Esophagus (tissue), 2 donors: Measurements from ENCODE around the gene GTPBP10. TPM values are rescaled to one million over a fixed set of nuclear protein-coding genes. Genes with fewer than 3 reads are reported as not detected.

ENCODE experiments used
- H3K27ac ChIP-seq, 2 donors: one replicate each; pipeline ENCODE4 v1.5.1; 2013; ENCODE audit warnings: low read depth in 2 of 2, mild to moderate bottlenecking in 2 of 2, inconsistent platforms in 1 of 2, low read length in 1 of 2, moderate library complexity in 1 of 2
- H3K27me3 ChIP-seq, 2 donors: one replicate each; pipeline ENCODE4 v1.6.1; 2013; ENCODE audit warnings: low read length in 2 of 2, control low read depth in 1 of 2, mild to moderate bottlenecking in 1 of 2; ENCODE audit not compliant: insufficient read depth in 2 of 2, control insufficient read depth in 1 of 2
- H3K36me3 ChIP-seq, 2 donors: one replicate each; pipeline ENCODE4 v1.6.1; 2013; ENCODE audit warnings: low read length in 1 of 2; ENCODE audit not compliant: control insufficient read depth in 2 of 2, insufficient read depth in 2 of 2
- H3K4me1 ChIP-seq, 2 donors: one replicate each; pipeline ENCODE4 v1.6.1; 2013; ENCODE audit warnings: low read length in 1 of 2; ENCODE audit not compliant: control insufficient read depth in 2 of 2, insufficient read depth in 2 of 2
- H3K4me3 ChIP-seq, 2 donors: one replicate each; pipeline ENCODE4 v1.5.1; 2013; ENCODE audit warnings: low read length in 2 of 2, mild to moderate bottlenecking in 2 of 2, low read depth in 1 of 2, moderate library complexity in 1 of 2
- H3K9me3 ChIP-seq, 2 donors: one replicate each; pipeline ENCODE4 v1.6.1; 2013; ENCODE audit warnings: mild to moderate bottlenecking in 2 of 2, low read depth in 1 of 2, low read length in 1 of 2, moderate library complexity in 1 of 2; ENCODE audit not compliant: control insufficient read depth in 2 of 2, insufficient read depth in 1 of 2
- WGBS, 2 donors: extraction: QIAGEN DNeasy Blood & Tissue Kit; methylation state at CpG; one replicate each; pipeline ENCODE4 v1.1.7; 2013; 5-methylcytosine and 5-hydroxymethylcytosine counted together
- polyA plus RNA-seq, 2 donors: library from polyadenylated mRNA; stranded (reverse); fragments of 200-250 nt; gene quantifications; one replicate each; pipeline ENCODE4 v1.2.3, GENCODE V29; 2013
- donor health status: healthy with polysubstance abuse.
- donor health status: Bipolar disorder and iron deficiency.

GTPBP10 gene, protein sequence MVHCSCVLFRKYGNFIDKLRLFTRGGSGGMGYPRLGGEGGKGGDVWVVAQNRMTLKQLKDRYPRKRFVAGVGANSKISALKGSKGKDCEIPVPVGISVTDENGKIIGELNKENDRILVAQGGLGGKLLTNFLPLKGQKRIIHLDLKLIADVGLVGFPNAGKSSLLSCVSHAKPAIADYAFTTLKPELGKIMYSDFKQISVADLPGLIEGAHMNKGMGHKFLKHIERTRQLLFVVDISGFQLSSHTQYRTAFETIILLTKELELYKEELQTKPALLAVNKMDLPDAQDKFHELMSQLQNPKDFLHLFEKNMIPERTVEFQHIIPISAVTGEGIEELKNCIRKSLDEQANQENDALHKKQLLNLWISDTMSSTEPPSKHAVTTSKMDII
- 10 to 100 TPM in 1 of 2 donors, 1 to 10 TPM in 1; 9.4 to 10.2 TPM for polyA plus RNA-seq

- Histone ChIP-seq H3K27ac (peak within 1 kb of the TSS; percentile 84 to 96), H3K9me3 (no peaks in the 10 kb centered on the region), H3K4me3 (peak within 1 kb of the TSS; percentile 79 to 93), H3K27me3 (no peaks in the 10 kb centered on the region), H3K4me1 (peaks cover 0 to 3% of the 10 kb centered on the region in 2 donors), H3K36me3 (no peaks in the 10 kb centered on the region)
- WGBS, 2 donors = 0% methylated on average over 37 of the region's 37 CpGs
Measured at GRCh38 chr7:90346336-90347125, at the start of gene GTPBP10. GTPBP10 (plus strand) TSS chr7:90346716; CDS start chr7:90346742, 26 bp downstream.

GRCh38 chr7:90298145-90299038 is 48.1 kb upstream of the GTPBP10 start:
- Histone ChIP-seq H3K4me1 (no peaks in the 10 kb centered on the region), H3K36me3 (no peaks in the 10 kb centered on the region), H3K27me3 (no peaks in the 10 kb centered on the region), H3K4me3 (no peak overlapping the region), H3K9me3 (no peaks in the 10 kb centered on the region), H3K27ac (no peak overlapping the region)
- 56 to 61% methylated on average over 5 of the region's 5 CpGs for WGBS, 2 donors

- WGBS, 2 donors = 96% methylated on average over 1 of the region's 1 CpG
- H3K36me3 ChIP-seq = no peaks in the 10 kb centered on the region
- H3K27ac ChIP-seq = no peak overlapping the region
- no peaks in the 10 kb centered on the region for H3K27me3 ChIP-seq
- H3K4me3 ChIP-seq = no peak overlapping the region
- H3K4me1 ChIP-seq = no peaks in the 10 kb centered on the region
- no peaks in the 10 kb centered on the region for H3K9me3 ChIP-seq
Measured at GRCh38 chr7:90303241-90303640, 43.3 kb upstream of the GTPBP10 start.

DNA sequence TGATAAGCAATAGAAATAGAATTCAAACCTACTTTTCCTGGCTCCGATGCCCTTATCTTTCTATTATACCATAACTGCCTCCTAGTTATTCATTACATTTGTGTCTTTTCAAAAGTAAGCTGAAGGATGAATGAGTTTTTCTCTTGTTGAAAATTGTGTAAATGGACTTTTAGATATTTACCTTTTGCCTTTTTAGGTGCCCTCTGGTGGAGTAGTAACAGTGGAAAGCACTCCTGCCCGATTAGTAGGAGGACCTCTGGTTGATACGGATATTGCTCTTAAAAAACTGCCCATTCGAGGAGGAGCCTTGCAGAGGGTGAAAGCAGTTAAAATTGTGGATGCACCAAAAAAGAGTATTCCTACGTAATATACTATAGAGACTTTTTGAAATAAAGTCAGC is 36.6 kb upstream of the GTPBP10 start:
- no peak overlapping the region for H3K4me3 ChIP-seq
- no peaks in the 10 kb centered on the region for H3K9me3 ChIP-seq
- 83 to 86% methylated on average over 5 of the region's 5 CpGs for WGBS, 2 donors
- H3K27me3 ChIP-seq = no peaks in the 10 kb centered on the region
- H3K36me3 ChIP-seq = no peaks in the 10 kb centered on the region
- no peaks in the 10 kb centered on the region for H3K4me1 ChIP-seq
- no peak overlapping the region for H3K27ac ChIP-seq

GRCh38 chr7:90311175-90311574 is 35.3 kb upstream of the GTPBP10 start:
- H3K9me3 ChIP-seq = no peaks in the 10 kb centered on the region
- H3K27me3 ChIP-seq = no peaks in the 10 kb centered on the region
- H3K4me3 ChIP-seq = no peak overlapping the region
- H3K27ac ChIP-seq = no peak overlapping the region
- H3K4me1 ChIP-seq = no peaks in the 10 kb centered on the region
- no peaks in the 10 kb centered on the region for H3K36me3 ChIP-seq

DNA sequence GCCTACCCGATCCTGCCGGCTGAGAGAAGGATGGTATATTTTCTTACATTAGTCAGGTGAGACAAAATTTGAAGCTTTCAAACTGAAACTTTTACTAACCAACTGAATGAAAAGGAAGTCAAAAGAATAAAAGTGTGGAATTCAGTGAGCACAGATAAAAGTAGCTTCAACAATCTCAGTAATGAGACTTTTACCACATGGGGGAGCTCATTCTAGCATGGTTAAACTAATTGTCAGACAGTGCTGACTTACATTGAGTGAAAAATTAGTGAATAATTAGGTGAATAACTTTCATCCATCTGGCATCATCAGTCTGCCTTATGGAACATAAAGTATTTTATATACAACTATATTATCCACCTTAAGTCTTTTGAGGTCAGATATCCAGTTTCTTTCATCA is 33.8 kb upstream of the GTPBP10 start:
- Histone ChIP-seq H3K4me3 (no peak overlapping the region), H3K27me3 (no peaks in the 10 kb centered on the region), H3K36me3 (no peaks in the 10 kb centered on the region), H3K9me3 (no peaks in the 10 kb centered on the region), H3K27ac (no peak overlapping the region), H3K4me1 (no peaks in the 10 kb centered on the region)
- 84 to 94% methylated on average over 2 of the region's 2 CpGs for WGBS, 2 donors

DNA sequence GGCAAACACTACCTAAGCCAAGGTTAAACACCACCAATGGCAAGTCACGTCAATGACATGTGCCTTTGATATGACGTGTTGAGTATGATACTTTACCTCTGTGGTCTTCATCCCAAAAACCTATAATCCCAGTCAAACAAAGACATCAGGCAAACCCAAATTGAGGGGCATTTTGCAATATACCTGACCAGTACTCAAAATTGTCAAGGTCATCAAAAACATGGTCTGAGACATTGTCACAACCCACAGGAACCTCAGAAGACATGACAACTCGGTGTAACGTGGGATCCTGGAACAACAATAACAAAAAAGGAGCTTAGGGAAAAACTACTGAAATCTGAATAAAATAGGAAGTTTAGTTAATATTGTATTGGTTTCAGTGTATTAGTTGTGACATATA is 32.6 kb upstream of the GTPBP10 start:
- H3K36me3 ChIP-seq = no peaks in the 10 kb centered on the region
- no peaks in the 10 kb centered on the region for H3K9me3 ChIP-seq
- no peaks in the 10 kb centered on the region for H3K4me1 ChIP-seq
- H3K27me3 ChIP-seq = no peaks in the 10 kb centered on the region
- no peak overlapping the region for H3K27ac ChIP-seq
- 68 to 70% methylated on average over 4 of the region's 4 CpGs for WGBS, 2 donors
- H3K4me3 ChIP-seq = no peak overlapping the region

DNA sequence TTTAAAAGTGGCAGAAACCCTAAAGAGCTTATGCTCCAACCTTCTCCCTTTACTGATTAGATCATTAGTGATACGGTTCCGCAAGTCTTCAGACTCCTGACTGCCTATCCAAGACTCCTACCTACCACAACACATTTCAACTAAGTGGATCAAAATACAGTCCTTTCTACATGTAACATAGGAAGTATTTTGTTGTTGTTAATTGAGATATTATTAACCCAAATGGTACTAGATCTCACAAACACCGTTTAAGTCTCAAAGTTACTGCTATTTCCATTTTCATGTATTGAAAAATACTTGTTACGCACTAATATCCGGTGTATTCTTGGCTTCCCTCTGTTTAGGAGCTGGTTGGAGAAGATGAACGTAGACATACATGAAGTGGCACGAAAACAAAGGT is 26.5 kb upstream of the GTPBP10 start:
- peaks cover 0 to 12% of the 10 kb centered on the region in 2 donors for H3K27me3 ChIP-seq
- no peaks in the 10 kb centered on the region for H3K36me3 ChIP-seq
- no peak overlapping the region for H3K4me3 ChIP-seq

DNA sequence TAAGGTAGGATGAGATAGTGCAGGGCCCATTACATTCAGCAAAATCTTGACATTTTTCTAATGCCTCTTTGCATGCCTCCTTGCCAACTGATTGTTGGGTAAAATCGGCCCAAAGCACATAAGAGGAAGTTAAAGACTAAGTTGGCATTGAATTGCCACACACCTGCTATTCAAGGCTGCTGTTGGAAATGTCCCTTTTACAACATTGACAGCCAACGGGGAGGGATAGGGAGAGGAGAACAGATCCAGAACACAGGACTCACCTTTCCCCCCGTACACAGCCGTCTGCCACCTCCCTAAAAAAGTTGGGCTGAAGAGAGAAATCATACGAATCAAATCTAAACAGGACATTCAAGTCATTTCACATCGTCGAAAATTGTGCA is 26.1 kb upstream of the GTPBP10 start:
- Histone ChIP-seq H3K27me3 (peaks cover 0 to 12% of the 10 kb centered on the region in 2 donors), H3K4me3 (no peak overlapping the region), H3K27ac (no peak overlapping the region), H3K4me1 (peaks cover 0 to 7% of the 10 kb centered on the region in 2 donors), H3K36me3 (no peaks in the 10 kb centered on the region), H3K9me3 (peaks cover 0 to 2% of the 10 kb centered on the region in 2 donors)
- WGBS, 2 donors = 26 to 31% methylated on average over 7 of the region's 7 CpGs

More for the DNA sequence above, 26.5 kb upstream of the GTPBP10 start:
- H3K9me3 ChIP-seq = peaks cover 0 to 2% of the 10 kb centered on the region in 2 donors
- no peak overlapping the region for H3K27ac ChIP-seq
- 84 to 87% methylated on average over 7 of the region's 7 CpGs for WGBS, 2 donors
- H3K4me1 ChIP-seq = peaks cover 0 to 7% of the 10 kb centered on the region in 2 donors
